KOPT-K1 (cell line): ENCODE results near the gene ZNF205.
"Not testable (repeated sequence)": the region's sequence is repeated elsewhere in the genome, so short reads cannot be mapped to it uniquely, and the experiment has no call there.

Source experiments
- H3K27ac ChIP-seq: fragments of 200-600 bp; sonication (generic); 2 replicates; pipeline ENCODE4 v1.5.1; 2016; ENCODE audit warnings: antibody characterized with exemption, mild to moderate bottlenecking, low read depth, low read length; ENCODE audit not compliant: poor library complexity, severe bottlenecking
- H3K36me3 ChIP-seq: fragments of 200-600 bp; sonication (generic); 2 replicates; pipeline ENCODE4 v1.5.1; 2017; ENCODE audit warnings: antibody characterized with exemption, mild to moderate bottlenecking, low read length, moderate library complexity; ENCODE audit not compliant: insufficient read depth
- H3K9me3 ChIP-seq: fragments of 200-600 bp; sonication (generic); 2 replicates; pipeline ENCODE4 v1.5.1; 2017; ENCODE audit warnings: antibody characterized with exemption, low read length, mild to moderate bottlenecking; ENCODE audit not compliant: insufficient read depth, poor library complexity, severe bottlenecking

ZNF205 gene

GRCh38 chr16:3075946-3076345 is 36.4 kb upstream of the ZNF205 start:
- peak overlapping the region; percentile 99 for H3K27ac ChIP-seq
- H3K36me3 ChIP-seq, H3K9me3 ChIP-seq: not testable (repeated sequence)

- Histone ChIP-seq H3K9me3 (peaks cover 9% of the 10 kb centered on the region), H3K27ac (peak overlapping the region; percentile 99)
These were observed 35.8 kb upstream of the ZNF205 start for GRCh38 chr16:3076577-3076976.

GRCh38 chr16:3080024-3080423 is 32.4 kb upstream of the ZNF205 start:
- Histone ChIP-seq H3K36me3 (no peaks in the 10 kb centered on the region), H3K9me3 (peaks cover 9% of the 10 kb centered on the region), H3K27ac (no peak overlapping the region)

More at GRCh38 chr16:3076577-3076976, 35.8 kb upstream of the ZNF205 start:
- H3K36me3 ChIP-seq, result no peaks in the 10 kb centered on the region

- H3K9me3 ChIP-seq, H3K27ac ChIP-seq: not testable (repeated sequence)
These were observed 30.4 kb upstream of the ZNF205 start for GRCh38 chr16:3081957-3082356.

GRCh38 chr16:3083408-3083807 is 29.0 kb upstream of the ZNF205 start:
- not testable (repeated sequence) for H3K27ac ChIP-seq, H3K9me3 ChIP-seq, H3K36me3 ChIP-seq

More at GRCh38 chr16:3081957-3082356, 30.4 kb upstream of the ZNF205 start:
- not testable (repeated sequence) for H3K36me3 ChIP-seq

GRCh38 chr16:3084491-3084890 is 27.9 kb upstream of the ZNF205 start:
- Histone ChIP-seq H3K9me3 (peaks cover 9% of the 10 kb centered on the region), H3K36me3 (no peaks in the 10 kb centered on the region)

GRCh38 chr16:3084969-3085670 is 27.3 kb upstream of the ZNF205 start:
- H3K9me3 ChIP-seq, result peaks cover 9% of the 10 kb centered on the region
- no peaks in the 10 kb centered on the region for H3K36me3 ChIP-seq
- H3K27ac ChIP-seq, result no peak overlapping the region

More at GRCh38 chr16:3084491-3084890, 27.9 kb upstream of the ZNF205 start:
- H3K27ac ChIP-seq, result no peak overlapping the region

GRCh38 chr16:3085868-3086595 is 26.4 kb upstream of the ZNF205 start:
- Histone ChIP-seq H3K27ac (peak overlapping the region; percentile 31), H3K9me3 (peaks cover 3% of the 10 kb centered on the region), H3K36me3 (no peaks in the 10 kb centered on the region)

- H3K36me3 ChIP-seq, result no peaks in the 10 kb centered on the region
- peak overlapping the region; percentile 31 for H3K27ac ChIP-seq
- no peaks in the 10 kb centered on the region for H3K9me3 ChIP-seq
These were observed 25.7 kb upstream of the ZNF205 start for GRCh38 chr16:3086596-3087242.

GRCh38 chr16:3087243-3088235 is 24.8 kb upstream of the ZNF205 start:
- Histone ChIP-seq H3K36me3 (no peaks in the 10 kb centered on the region), H3K27ac (peak overlapping the region; percentile 31)

GRCh38 chr16:3088450-3088849 is 23.9 kb upstream of the ZNF205 start:
- Histone ChIP-seq H3K36me3 (no peaks in the 10 kb centered on the region), H3K27ac (no peak overlapping the region), H3K9me3 (no peaks in the 10 kb centered on the region)

More at GRCh38 chr16:3087243-3088235, 24.8 kb upstream of the ZNF205 start:
- no peaks in the 10 kb centered on the region for H3K9me3 ChIP-seq

GRCh38 chr16:3088925-3089716 is 23.3 kb upstream of the ZNF205 start:
- Histone ChIP-seq H3K36me3 (no peaks in the 10 kb centered on the region), H3K9me3 (no peaks in the 10 kb centered on the region), H3K27ac (no peak overlapping the region)

- Histone ChIP-seq H3K27ac (no peak overlapping the region), H3K36me3 (no peaks in the 10 kb centered on the region), H3K9me3 (no peaks in the 10 kb centered on the region)
These were observed 22.4 kb upstream of the ZNF205 start for GRCh38 chr16:3089717-3090592.
